Retinal pigment epithelial cell (primary cell): Measurements from ENCODE around the gene TXNL1.
"Not testable (repeated sequence)": the region's sequence is repeated elsewhere in the genome, so short reads cannot be mapped to it uniquely, and the experiment has no call there.

Experiments used
- DNase-seq: peaks from one replicate; pipeline ENCODE4 v3.0.0-alpha.2; 2010; ENCODE audit warnings: low read depth
- H3K4me3 ChIP-seq: 2 replicates; pipeline ENCODE4 v1.5.1; 2011; ENCODE audit warnings: mild to moderate bottlenecking, low read length, control low read depth, moderate library complexity
- TF ChIP-seq, protein P1 (sequence below): conservative IDR thresholded peaks from 2 replicates; pipeline ENCODE4 v1.5.1; 2011; ENCODE audit warnings: low read depth, low read length, control low read depth, inconsistent platforms

The TXNL1 gene

DNA sequence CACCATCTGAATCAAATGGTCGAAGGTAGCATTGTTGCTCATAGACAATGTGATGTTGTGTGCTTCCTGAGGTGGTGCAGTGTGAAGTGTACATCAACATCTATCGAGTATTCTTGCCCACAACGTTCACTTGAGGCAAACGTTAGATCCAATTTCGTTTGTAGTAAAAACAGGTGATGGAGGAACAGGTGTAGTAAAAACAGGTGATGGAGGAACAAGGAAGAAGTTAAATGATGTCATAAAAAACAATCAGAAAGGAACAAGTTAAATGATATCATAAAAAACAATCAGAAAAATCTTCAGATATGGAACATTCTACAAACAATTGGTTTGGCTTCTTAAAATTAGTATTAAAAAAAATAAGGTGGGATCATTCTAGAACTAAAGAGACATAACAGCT, 24.1 kb upstream of the TXNL1 start:
- TF ChIP-seq, protein P1, sequence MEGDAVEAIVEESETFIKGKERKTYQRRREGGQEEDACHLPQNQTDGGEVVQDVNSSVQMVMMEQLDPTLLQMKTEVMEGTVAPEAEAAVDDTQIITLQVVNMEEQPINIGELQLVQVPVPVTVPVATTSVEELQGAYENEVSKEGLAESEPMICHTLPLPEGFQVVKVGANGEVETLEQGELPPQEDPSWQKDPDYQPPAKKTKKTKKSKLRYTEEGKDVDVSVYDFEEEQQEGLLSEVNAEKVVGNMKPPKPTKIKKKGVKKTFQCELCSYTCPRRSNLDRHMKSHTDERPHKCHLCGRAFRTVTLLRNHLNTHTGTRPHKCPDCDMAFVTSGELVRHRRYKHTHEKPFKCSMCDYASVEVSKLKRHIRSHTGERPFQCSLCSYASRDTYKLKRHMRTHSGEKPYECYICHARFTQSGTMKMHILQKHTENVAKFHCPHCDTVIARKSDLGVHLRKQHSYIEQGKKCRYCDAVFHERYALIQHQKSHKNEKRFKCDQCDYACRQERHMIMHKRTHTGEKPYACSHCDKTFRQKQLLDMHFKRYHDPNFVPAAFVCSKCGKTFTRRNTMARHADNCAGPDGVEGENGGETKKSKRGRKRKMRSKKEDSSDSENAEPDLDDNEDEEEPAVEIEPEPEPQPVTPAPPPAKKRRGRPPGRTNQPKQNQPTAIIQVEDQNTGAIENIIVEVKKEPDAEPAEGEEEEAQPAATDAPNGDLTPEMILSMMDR: no peak
- DNase-seq: no peak
- H3K4me3 ChIP-seq: no peak overlapping the region

DNA sequence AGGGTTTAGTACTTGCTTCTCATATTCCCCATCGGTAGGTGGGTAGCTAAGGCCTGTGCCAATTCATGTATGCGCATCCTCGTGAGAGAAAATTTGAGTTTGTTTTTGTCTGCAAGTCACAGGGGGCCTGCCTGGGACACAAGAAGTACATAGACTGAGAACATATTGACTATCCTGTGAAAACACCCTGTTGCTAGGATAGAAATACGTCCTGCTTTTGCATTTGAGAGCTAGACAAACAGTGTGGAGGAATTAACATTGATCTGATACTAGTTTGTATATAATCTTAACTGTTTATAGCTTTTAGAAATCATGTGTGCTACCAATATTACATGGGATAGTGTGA, 23.6 kb upstream of the TXNL1 start:
- H3K4me3 ChIP-seq: no peak overlapping the region
- no peak for DNase-seq
- TF ChIP-seq, protein P1: no peak

DNA sequence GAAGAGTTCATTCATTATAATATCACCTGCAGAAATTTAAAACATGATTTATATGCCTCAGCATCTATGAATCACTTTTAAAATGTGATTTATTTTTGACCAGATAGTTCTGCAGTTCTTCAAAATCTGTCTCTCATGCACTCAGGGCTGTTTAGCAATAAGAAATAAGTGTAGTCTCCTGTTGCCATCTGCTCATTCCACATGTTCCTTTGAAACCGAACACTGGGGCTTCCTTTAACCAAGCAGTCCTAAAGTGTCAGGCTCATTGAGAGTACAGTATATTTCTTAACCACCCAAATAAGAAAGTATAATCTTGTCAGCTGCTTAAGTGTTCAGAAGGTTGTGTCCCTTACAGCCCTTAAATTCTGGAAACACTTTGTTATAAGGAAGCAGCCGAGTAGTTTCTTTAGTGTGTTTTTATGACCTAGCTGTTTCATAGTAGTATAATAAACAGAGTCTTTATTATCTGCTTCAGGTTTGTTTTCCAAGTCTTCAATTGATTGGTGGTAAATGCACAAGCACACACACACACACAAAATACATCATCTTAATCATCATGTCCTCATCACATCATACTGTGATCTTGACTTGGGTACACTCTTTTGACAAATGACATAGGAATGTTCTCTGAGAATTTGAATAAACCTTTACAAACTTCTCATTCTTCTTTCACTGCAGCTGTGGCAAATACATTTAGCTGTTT, 23.1 kb upstream of the TXNL1 start:
- DNase-seq: no peak
- TF ChIP-seq, protein P1: no peak
- no peak overlapping the region for H3K4me3 ChIP-seq

DNA sequence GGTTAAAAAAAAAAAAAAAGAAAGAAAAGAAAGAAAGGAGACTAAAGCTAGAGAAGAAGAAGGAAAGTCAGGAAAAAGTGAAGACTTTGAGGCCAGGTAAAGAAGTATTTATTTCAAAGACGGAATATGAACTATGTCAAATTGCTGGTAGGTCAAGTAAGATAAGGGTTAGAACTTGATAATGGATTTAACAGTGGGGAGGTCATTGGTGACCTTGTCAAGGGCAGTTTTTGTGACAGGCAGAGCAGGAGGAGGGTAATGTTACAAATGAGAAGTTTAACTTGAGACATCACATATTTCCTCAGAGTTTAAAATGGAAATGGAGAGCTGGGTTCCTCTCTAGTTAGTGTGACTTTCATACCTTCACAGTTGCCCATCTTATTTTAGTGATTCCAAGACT, 22.3 kb upstream of the TXNL1 start:
- TF ChIP-seq, protein P1: no peak
- no peak overlapping the region for H3K4me3 ChIP-seq
- no peak for DNase-seq

DNA sequence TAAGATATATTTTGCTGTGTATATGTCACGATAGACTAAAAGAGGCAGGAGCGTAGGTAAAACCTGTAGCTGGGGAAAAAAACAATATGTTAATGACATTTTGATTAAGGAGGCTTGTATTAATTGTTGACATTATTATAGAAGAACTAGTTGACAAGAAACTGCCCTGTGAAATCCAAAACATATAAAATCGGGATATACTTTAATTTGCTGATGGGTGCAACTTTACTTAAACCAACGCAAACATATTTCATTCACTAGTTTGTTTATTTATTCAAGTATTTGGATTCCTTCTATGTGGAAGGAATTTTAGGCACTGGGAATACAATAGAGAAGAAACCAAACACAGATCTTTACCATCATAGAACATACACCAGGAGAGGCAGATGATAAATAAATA, 20.7 kb upstream of the TXNL1 start:
- no peak overlapping the region for H3K4me3 ChIP-seq
- DNase-seq: no peak
- TF ChIP-seq, protein P1: no peak

DNA sequence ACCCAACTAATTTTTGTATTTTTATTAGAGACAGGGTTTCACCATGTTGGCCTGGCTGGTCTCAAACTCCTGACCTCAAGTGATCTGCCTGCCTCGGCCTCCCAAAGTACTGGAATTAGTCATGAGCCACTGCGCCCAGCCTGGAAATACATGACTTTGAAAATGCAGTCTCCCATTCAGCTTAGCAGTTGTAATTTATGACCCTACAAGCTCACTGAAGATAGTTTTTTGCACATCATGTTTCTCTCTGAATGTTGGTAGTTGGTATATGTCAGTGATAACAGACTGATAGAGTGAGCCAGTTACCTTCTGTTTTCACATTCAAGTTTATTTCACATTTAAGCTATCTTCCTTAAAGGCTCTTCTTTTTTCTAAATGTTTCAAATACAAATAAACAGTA, 19.9 kb upstream of the TXNL1 start:
- TF ChIP-seq, protein P1: no peak
- no peak overlapping the region for H3K4me3 ChIP-seq
- no peak for DNase-seq

DNA sequence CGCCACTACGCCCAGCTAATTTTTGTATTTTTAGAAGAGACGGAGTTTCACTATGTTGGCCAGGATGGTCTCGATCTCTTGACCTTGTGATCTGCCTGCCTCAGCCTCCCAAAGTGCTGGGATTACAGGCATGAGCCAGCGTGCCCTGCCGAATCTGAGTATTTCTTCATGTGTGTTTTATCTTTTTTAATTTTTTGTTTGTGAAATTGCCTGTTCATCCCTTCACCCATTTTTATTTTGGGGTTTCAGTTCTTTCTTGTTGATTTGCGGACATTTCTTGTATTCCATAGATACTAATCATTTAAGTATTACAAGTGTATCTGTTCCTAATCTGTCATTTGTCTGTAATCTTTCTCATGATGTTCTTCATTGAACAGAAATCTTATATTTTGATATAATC, 15.9 kb upstream of the TXNL1 start:
- DNase-seq, H3K4me3 ChIP-seq: not testable (repeated sequence)

DNA sequence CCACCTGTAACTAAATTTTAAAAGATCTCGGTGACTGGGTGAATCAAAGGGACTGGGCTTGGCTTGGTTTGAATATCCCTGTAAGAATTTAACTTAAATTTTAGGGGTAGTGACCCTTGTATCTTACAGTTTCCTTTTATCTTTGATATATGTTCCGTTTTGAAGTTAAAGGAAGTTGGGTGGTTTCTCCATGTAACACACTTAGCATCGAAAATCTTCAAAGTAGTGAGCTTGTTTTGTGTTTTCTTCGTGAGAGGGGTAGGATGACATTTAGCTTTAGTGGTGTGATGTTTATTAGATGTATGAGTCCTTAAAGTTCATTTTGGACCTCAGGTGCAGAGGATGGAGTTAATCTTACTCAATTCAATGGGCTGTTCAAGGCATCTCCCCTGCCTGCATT, 14.4 kb upstream of the TXNL1 start:
- no peak overlapping the region for H3K4me3 ChIP-seq
- TF ChIP-seq, protein P1: no peak
- DNase-seq: no peak
